ENCODE measurements around the gene MSRB1.

Gene MSRB1

DNA sequence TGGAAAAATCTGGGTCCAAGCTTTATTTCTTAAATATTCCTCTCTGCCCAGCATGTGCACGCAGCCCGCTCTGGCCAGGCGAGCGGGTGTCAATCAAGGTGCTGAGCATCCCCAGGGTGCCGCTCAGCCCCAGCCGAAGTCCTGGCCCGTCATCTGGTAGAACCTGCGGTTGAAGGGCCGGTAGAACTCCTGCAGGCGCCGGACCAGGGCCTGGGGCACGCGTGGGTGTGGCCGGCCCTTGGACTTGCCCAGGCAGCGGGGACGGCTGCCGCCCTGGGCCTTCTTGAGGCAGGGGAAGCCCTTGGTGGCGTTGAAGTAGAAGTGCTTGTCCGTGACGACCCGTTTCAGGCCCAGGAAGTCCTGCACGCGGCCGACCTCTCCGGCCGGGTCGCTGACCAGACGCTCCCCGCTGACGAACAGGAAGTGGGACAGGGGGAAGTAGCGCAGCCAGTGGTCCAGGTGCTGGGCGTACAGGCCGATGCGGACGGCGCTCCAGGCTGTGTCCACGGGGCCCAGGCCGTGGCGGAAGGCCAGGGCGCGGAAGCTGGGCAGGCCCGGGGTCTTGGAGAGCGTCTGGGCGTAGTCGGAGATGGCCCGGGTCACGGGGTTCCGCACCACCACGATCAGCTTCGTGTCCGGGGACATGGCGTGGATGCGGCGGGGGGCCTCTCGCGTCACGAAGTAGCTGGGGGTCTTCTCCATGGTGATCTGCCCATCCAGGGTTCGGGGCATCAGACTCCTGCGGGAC lies 31.4 kb downstream of the MSRB1 start:
- DNase-seq (ENCODE audit: low spot score), result no peak
- ChIA-PET CTCF (no interaction called here), POLR2A (ENCODE audit: low non-redundant PET) (no interaction called here)
- TF ChIP-seq, protein P1, sequence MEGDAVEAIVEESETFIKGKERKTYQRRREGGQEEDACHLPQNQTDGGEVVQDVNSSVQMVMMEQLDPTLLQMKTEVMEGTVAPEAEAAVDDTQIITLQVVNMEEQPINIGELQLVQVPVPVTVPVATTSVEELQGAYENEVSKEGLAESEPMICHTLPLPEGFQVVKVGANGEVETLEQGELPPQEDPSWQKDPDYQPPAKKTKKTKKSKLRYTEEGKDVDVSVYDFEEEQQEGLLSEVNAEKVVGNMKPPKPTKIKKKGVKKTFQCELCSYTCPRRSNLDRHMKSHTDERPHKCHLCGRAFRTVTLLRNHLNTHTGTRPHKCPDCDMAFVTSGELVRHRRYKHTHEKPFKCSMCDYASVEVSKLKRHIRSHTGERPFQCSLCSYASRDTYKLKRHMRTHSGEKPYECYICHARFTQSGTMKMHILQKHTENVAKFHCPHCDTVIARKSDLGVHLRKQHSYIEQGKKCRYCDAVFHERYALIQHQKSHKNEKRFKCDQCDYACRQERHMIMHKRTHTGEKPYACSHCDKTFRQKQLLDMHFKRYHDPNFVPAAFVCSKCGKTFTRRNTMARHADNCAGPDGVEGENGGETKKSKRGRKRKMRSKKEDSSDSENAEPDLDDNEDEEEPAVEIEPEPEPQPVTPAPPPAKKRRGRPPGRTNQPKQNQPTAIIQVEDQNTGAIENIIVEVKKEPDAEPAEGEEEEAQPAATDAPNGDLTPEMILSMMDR (conservative IDR thresholded peaks at IDR 0.05; ENCODE audit: low read depth), result no peak
- no peak overlapping the region for H3K27ac ChIP-seq

DNA sequence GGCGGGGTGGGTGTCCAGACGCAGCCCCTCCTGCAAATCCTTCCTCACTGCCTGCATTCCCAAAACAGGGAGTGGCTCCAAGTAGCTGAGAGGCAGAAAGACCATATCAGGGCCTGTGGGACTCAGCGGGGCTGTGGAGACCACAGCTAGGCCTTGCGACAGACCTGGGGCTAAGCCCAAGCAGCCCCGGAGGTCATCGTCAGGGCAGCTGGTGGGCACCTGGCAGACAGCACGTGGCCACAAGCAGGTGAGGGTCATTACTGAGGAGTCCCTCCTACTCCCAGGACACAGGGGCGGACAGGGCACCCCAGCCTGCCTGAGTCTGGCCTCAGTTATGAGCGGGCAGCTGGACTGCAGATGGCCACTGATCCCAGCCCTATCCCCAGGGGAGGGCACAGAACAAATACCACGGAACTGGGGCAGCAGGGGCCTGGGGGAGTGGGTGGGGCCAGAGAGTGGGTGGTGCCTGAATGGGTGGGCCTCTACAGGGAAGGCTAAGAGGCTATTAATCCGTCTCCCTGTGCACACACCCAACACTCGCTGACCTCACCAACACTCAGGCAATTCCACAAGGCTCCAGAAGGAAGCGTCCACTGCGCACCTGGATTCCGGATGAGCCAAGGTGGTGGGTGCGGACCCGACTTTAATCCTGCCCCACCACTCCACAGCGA lies 33.3 kb downstream of the MSRB1 start:
- POLR2A ChIA-PET (ENCODE audit: low non-redundant PET), result interaction anchor here (1.1 kb wide), 1 partner anchor 55 kb away, joined by 3 read pairs; no protein-coding TSS in a partner anchor
- CTCF ChIA-PET, result interaction anchor here (1.0 kb wide), 1 partner anchor 20 kb away, joined by 4 read pairs; no protein-coding TSS in a partner anchor
- H3K27ac ChIP-seq, result no peak overlapping the region
- TF ChIP-seq, protein P1 (conservative IDR thresholded peaks at IDR 0.05; ENCODE audit: low read depth), result no peak
- no peak for DNase-seq (ENCODE audit: low spot score)

DNA sequence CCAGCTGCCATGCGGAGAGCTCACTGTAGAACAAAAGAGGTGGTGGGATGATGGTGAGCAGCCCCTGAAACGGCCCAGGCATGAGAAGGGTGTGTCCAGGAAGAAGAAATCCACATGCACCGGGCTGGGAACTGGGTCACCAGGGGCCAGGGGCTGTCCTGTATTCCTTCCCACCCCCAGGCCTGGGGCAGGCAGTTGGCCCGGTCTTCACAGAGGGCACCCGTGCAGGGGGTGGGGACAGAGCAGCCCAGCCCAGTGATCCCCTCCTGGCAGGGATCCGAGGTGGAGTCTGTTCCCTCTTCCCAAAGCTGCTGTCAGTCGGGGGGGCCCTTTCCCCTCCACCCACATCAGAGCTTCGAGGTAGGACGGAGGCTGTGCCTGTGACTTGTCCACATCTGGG lies 34.0 kb downstream of the MSRB1 start:
- H3K27ac ChIP-seq, result no peak overlapping the region
- POLR2A ChIA-PET (ENCODE audit: low non-redundant PET), result interaction anchor here (1.1 kb wide), 1 partner anchor 56 kb away, joined by 3 read pairs; no protein-coding TSS in a partner anchor
- DNase-seq (ENCODE audit: low spot score), result no peak
- CTCF ChIA-PET, result interaction anchor here (0.6 kb wide), 1 partner anchor 44 kb away, joined by 5 read pairs; no protein-coding TSS in a partner anchor
- TF ChIP-seq, protein P1 (conservative IDR thresholded peaks at IDR 0.05; ENCODE audit: low read depth), result no peak

DNA sequence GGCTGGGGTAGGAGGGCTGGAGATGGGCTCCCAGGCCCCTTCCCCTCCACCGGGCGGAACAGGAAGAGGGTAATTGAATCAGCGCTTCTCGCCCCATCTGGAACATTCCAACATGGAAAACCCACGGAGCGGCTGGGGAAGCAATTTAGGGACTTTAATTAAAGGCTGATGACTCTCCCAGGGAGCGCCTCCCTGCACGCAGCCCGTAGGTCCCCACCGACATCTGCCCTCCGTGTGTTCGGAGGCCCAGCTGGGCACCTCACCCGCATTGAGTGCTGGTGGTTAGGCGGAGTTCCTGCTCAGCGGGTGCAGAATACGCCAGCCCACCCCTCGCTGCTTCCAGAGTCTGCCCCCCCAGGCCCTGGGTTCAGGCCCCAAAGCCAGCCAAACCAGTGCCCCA lies 34.8 kb downstream of the MSRB1 start:
- CTCF ChIA-PET, result interaction anchor here (0.6 kb wide), 1 partner anchor 101 kb away, joined by 3 read pairs; no protein-coding TSS in a partner anchor
- no peak overlapping the region for H3K27ac ChIP-seq
- TF ChIP-seq, protein P1 (conservative IDR thresholded peaks at IDR 0.05; ENCODE audit: low read depth), result no peak
- POLR2A ChIA-PET (ENCODE audit: low non-redundant PET), result no interaction called here
- no peak for DNase-seq (ENCODE audit: low spot score)

DNA sequence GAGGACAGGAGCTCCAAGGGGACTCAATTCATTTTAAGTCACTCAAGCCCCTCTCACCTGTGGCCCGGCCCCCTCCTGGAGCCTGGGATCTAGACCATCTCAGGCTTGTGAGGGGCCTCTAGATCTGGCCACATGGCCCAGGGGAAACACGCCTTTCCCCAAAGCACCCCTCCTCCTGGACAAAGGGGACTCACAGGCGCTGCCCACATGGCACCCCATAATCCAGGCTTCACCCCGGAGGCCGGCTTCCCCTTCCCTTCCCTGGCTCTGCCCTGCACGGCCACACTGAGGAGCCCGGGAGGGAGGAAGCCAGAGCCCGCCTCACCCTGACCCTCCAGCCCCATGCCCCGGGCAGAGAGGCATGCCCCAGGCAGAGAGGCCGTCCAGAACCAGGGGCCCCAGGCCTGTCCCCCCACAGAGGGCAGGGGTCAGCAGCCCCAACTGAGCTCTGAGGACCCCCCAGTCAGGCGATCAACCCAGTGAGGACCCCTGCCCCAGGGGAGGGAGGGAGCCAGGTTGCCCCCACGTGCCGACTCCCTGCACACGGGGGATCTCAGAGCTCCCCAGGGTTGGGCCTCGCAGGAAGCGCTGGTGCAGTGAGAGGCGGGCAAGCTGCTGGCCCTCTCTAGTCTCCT lies 35.7 kb downstream of the MSRB1 start:
- POLR2A ChIA-PET (ENCODE audit: low non-redundant PET), result no interaction called here
- DNase-seq (ENCODE audit: low spot score), result no peak
- CTCF ChIA-PET, result interaction anchor here (0.6 to 1.2 kb wide), 3 partner anchors 22 to 100 kb away, joined by 3 to 4 read pairs (median 4); no protein-coding TSS in a partner anchor
- TF ChIP-seq, protein P1 (conservative IDR thresholded peaks at IDR 0.05; ENCODE audit: low read depth), result no peak
- H3K27ac ChIP-seq, result no peak overlapping the region

DNA sequence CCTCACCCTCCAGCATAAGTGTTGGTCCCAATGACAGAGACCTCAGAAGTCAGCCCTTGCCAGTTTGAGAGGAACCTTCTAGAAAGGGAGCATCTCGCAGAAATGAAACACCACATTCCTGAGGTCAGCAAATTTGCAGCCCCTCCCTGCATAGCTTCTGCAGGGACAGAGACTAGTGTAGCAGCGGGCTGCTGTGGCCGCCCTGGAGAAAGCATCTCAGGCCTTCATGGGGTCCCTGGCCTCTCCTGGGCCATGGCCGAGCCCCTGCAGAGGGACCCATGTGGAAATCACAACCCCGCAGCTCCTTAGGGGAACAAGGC lies 36.2 kb downstream of the MSRB1 start:
- DNase-seq (ENCODE audit: low spot score), result no peak
- no peak overlapping the region for H3K27ac ChIP-seq
- CTCF ChIA-PET, result interaction anchor here (1.1 to 1.2 kb wide), 2 partner anchors 22 to 46 kb away, joined by 4 read pairs; no protein-coding TSS in a partner anchor
- TF ChIP-seq, protein P1 (conservative IDR thresholded peaks at IDR 0.05; ENCODE audit: low read depth), result no peak
- POLR2A ChIA-PET (ENCODE audit: low non-redundant PET), result no interaction called here
